NAMALWA (cell line): ENCODE results near the gene MAP3K2.
A peak's percentile ranks its signal among the peaks of the same experiment; 100 is the strongest.

Source experiments
- DNase-seq: peaks from one replicate; pipeline ENCODE4 v3.0.0-alpha.2; 2015; ENCODE audit warnings: low spot score

MAP3K2 gene

GRCh38 chr2:127387655-127388422 lies at the start of gene MAP3K2:
Gene MAP3K2, minus strand, starts transcription at chr2:127387975. Its CDS starts 44,846 bp downstream, at chr2:127343129.
- peak; percentile 93 for DNase-seq

DNA sequence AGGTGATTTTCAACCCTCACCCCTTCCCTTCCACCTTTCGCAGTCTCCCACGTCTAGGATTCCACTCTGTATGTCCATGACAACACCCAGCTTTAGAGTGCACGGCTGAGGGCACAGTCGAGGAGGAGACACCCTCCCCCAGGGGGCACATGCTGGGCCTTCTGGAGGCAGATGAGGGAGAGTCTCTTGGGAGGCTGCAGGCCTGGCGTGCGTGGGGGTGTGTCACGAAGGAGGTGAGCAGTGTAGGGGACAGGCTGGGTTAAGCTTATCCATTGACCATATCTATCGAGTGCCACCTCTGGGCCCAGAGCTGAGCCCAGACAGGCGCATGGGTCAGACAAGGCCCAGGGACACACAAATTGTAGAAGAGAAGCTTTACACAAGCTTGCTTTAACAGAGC lies 49.3 kb upstream of the MAP3K2 start:
- no peak for DNase-seq

GRCh38 chr2:127434515-127434914 lies 46.7 kb upstream of the MAP3K2 start:
- DNase-seq: no peak

DNA sequence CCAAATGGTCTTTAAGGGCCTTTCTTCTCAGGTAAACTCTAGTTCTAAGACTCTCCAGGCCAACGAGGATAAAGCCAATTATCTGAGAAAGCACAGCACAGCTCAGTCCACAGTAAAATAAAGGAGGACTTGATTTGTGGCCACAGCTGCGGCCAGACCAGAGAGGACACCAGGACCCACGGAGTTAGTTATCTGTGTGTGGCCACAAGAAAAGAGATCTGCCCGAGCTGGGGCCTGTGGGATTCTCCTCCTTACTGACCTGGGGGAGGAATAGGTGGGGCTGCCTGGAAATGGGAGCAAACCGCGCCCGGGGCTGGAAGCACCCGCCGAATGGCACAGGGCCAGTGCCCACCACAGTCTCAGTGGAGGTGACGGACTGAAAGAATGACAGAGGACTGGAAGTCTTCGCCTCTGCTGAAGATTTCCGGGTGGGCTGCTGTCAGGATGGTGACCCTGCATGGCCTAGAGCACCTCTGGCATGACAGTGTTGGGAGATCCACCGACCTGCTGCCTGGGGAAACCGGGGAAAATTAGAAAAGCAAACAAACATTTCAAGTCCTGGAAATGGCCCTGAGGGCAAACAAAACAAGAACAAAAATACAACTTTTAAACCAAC lies 43.7 kb upstream of the MAP3K2 start:
- DNase-seq: no peak

DNA sequence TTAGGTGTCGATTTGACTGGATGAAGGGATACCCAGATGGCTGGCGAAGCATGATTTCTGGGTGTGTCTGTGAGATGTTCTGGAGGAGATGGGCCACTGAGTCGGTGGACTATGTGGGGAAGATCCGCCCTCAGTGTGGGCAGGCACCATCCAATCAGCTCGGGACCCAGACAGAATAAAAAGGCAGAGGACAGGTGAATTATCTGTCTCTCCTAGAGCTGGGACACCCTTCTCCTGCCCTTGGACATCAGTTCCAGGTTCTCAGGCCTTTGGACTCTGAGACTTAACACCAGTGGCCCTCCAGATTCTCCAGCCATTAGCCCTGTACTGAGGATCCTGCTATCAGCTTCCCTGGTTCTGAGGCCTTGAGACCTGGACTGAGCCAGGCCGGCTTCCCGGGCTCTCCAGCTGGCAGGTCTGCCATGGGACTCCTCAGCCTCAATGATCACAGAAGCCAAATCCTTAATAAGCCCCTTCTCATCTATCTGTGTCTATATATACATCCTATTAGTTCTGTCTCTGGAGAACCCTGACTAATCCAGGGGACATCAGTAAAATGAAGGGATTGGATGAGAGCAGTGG lies 42.2 kb upstream of the MAP3K2 start:
- DNase-seq: no peak

DNA sequence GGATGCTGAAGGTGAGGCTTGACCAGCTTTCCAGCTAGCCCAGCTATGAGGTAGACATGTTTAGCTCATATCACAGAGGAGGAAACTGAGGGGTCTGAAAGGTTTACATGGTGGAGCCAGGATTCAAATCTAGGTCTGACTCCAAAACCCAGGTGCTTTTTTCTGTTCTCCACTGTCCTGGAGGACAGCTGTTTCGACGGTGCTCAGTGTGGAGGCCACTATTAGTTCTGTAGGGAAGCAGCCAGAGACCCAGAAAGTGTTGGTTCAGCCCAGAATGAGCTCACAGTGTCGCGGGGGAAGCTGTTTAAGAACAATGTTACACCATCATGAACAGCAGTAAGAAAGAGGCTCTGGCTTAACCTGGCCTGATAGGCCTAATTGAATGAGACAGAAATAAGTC lies 41.5 kb upstream of the MAP3K2 start:
- no peak for DNase-seq

- DNase-seq: no peak
Observed at GRCh38 chr2:127428815-127429109, 41.0 kb upstream of the MAP3K2 start.

GRCh38 chr2:127428057-127428814 lies 40.5 kb upstream of the MAP3K2 start:
- DNase-seq: no peak

- DNase-seq: no peak
Observed at GRCh38 chr2:127427376-127428056, 39.7 kb upstream of the MAP3K2 start.

DNA sequence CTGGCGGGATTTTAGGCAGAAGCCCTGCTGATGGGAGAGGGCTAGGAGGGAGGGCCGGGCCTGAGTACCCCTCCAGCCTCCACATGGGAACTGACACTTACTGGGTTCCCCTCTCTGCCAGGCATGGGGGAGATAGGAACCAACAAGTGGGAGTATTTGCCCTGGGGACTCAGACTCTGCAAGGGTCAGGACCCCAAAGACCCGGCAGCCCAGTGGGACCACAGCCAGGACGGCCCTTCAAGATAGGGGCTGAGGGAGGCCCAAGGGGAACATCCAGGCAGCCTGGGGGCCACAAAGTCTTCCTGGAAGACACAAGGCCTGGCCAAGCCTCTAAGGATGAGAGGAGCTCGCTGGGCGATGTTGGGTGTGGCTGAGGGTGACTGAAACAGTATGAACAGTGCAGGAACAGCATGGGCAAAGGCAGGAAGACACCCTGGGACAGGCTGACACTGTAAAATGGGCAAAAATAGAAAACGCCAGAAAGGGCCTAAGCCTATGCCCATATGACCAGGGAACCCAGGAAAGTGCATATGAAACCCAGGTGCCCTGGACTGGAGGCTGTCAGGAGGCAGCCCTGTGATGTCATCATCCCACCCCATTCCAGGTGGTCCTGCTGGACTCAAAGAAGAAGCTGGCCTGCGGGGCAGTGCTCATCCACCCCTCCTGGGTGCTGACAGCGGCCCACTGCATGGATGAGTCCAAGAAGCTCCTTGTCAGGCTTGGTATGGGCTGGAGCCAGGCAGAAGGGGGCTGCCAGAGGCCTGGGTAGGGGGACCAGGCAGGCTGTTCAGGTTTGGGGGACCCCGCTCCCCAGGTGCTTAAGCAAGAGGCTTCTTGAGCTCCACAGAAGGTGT lies 39.0 kb upstream of the MAP3K2 start:
- no peak for DNase-seq

GRCh38 chr2:127425540-127426490 lies 38.0 kb upstream of the MAP3K2 start:
- no peak for DNase-seq

DNA sequence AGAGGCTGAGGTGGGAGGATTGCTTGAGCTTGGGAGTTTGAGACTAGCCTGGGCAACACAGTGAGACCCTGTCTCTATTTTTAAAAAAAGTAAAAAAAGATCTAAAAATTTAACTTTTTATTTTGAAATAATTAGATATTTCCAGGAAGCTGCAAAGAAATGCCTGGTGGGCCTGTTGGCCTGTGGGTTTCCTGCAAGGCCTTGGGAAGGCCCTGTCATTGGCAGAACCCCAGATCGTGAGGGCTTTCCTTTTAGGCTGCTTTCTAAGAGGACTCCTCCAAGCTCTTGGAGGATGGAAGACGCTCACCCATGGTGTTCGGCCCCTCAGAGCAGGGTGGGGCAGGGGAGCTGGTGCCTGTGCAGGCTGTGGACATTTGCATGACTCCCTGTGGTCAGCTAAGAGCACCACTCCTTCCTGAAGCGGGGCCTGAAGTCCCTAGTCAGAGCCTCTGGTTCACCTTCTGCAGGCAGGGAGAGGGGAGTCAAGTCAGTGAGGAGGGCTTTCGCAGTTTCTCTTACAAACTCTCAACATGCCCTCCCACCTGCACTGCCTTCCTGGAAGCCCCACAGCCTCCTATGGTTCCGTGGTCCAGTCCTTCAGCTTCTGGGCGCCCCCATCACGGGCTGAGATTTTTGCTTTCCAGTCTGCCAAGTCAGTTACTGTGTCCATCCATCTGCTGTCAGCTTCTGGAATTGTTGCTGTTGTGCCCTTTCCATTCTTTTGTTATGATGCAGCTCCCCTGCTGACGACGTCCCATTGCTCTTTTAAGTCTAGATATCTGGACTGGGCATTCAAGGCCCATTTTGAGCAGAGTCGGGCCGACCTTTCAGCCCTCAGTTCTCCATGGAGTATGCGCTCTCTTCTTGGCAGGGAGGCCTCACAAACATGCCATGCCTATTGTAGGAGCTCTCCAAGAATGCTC lies 37.1 kb upstream of the MAP3K2 start:
- no peak for DNase-seq

- DNase-seq: peak; percentile 51
Observed at GRCh38 chr2:127423880-127424279, 36.1 kb upstream of the MAP3K2 start.

DNA sequence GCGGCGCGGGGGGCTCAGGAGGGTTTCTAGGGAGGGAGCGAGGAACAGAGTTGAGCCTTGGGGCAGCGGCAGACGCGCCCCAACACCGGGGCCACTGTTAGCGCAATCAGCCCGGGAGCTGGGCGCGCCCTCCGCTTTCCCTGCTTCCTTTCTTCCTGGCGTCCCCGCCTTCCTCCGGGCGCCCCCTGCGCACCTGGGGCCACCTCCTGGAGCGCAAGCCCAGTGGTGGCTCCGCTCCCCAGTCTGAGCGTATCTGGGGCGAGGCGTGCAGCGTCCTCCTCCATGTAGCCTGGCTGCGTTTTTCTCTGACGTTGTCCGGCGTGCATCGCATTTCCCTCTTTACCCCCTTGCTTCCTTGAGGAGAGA lies 35.7 kb upstream of the MAP3K2 start:
- no peak for DNase-seq

- peak; percentile 54 for DNase-seq
Observed at GRCh38 chr2:127422559-127423477, 35.0 kb upstream of the MAP3K2 start.

DNA sequence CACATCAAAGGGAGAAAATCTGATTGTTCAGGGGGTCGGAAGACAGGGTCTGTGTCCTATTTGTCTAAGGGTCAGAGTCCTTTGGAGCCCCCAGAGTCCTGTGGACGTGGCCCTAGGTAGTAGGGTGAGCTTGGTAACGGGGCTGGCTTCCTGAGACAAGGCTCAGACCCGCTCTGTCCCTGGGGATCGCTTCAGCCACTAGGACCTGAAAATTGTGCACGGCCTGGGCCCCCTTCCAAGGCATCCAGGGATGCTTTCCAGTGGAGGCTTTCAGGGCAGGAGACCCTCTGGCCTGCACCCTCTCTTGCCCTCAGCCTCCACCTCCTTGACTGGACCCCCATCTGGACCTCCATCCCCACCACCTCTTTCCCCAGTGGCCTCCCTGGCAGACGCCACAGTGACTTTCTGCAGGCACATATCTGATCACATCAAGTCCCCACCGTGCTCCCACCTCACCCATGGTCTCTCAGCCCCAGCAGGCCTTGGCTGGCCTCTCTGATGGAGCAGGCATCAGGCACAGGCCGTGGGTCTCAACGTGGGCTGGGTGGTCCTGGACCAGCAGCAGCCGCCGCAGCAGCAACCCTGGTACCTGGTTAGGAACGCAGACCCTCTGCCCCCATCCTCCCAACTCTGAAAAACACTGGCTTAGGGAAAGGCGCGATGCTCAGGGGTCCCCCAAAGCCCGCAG lies 34.2 kb upstream of the MAP3K2 start:
- no peak for DNase-seq

DNA sequence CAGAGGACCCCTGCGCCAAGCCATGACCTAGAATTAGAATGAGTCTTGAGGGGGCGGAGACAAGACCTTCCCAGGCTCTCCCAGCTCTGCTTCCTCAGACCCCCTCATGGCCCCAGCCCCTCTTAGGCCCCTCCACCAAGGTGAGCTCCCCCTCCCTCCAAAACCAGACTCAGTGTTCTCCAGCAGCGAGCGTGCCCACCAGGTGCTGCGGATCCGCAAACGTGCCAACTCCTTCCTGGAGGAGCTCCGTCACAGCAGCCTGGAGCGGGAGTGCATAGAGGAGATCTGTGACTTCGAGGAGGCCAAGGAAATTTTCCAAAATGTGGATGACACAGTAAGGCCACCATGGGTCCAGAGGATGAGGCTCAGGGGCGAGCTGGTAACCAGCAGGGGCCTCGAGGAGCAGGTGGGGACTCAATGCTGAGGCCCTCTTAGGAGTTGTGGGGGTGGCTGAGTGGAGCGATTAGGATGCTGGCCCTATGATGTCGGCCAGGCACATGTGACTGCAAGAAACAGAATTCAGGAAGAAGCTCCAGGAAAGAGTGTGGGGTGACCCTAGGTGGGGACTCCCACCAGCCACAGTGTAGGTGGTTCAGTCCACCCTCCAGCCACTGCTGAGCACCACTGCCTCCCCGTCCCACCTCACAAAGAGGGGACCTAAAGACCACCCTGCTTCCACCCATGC lies 33.5 kb upstream of the MAP3K2 start:
- DNase-seq: no peak
